ENCODE measurements around the gene PXYLP1. TPM values are rescaled to one million over a fixed set of nuclear protein-coding genes. Genes with fewer than 3 reads are reported as not detected.

PXYLP1 gene
- total and polyA plus RNA-seq, 9 of the 15 experiments (the other 6 are each of a cell fraction or from before 2014, with no cell fraction given) = 0.80 to 2.9 (median 1.3) TPM

DNA sequence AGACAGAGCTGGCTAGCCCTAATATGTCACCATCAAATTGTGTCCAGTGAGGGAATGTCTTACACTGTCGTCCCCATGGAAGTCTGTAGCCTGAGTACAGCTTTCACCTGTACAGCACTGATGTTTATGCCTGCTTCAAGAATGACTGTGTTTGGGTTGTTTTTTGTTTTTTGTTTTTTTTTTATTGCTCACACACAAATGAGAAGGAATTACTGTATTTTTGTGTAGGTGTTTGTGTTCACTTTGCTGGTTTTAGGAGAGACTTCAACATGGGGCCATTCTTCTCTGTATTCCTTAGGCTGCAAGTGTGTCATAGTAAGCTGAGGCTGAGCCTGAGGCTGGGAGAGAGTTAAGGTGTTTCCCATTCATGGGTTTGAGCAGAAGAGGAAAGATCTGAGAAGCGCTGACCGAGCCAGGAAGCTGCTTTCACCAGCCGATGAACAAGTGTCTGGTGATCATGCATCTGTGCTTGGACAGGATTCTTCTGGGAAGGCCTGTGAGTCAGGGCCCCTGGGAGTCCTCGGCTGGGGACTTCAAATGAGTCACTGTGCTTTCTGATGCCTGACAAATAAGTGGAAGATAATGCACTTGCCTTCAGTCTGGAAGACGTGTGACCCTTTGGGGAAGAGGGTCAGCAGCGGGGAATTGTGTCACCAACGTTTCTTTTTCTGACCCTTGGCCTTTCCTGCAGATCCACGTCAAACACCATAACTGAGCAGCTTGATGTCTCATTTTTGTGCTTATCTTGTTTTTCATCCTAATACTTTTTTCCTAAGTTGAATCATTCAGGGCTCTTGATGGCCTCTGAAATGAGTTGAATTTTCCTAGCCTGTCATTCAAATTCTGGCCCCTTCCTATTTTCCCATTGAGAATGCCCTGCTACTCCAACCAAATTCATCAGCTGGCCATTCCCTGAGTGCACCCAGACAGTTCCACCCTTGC is 100.0 kb downstream of the PXYLP1 start (continued):
- TF ChIP-seq, protein P1, sequence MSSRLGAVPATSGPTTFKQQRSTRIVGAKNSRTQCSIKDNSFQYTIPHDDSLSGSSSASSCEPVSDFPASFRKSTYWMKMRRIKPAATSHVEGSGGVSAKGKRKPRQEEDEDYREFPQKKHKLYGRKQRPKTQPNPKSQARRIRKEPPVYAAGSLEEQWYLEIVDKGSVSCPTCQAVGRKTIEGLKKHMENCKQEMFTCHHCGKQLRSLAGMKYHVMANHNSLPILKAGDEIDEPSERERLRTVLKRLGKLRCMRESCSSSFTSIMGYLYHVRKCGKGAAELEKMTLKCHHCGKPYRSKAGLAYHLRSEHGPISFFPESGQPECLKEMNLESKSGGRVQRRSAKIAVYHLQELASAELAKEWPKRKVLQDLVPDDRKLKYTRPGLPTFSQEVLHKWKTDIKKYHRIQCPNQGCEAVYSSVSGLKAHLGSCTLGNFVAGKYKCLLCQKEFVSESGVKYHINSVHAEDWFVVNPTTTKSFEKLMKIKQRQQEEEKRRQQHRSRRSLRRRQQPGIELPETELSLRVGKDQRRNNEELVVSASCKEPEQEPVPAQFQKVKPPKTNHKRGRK (tag; IDR thresholded peaks at IDR 0.05) = no peak
- TF ChIP-seq SMARCA4 (IDR thresholded peaks at IDR 0.05) (peak; percentile 89), ZNF444 (CRISPR knock-in tag; IDR thresholded peaks at IDR 0.05) (no peak), PYGO2 (tag; IDR thresholded peaks at IDR 0.05) (no peak), SRF (CRISPR knock-in tag; IDR thresholded peaks at IDR 0.05) (0 out of 4 replicates have a peak, but pooled peaks of 1 of the 2 experiments have one; percentile 34), HDAC2 (IDR thresholded peaks at IDR 0.05) (peak; percentile 28; the same call in 1 of the 2 replicates), RAD21 (CRISPR knock-in tag; conservative IDR thresholded peaks at IDR 0.05 in 1 of 2, IDR thresholded peaks at IDR 0.05 in 1 of 2) (0 out of 4 replicates have a peak, but pooled peaks of 1 of the 2 experiments have one; percentile 15), MTF1 (CRISPR knock-in tag; IDR thresholded peaks at IDR 0.05; ENCODE audit: borderline replicate concordance) (no peak), MXI1 (IDR thresholded peaks at IDR 0.05; ENCODE audit: low read depth, low read length) (no peak), ZNF408 (CRISPR knock-in tag; IDR thresholded peaks at IDR 0.05; ENCODE audit: low read depth) (no peak)
- TF ChIP-seq, protein P2, sequence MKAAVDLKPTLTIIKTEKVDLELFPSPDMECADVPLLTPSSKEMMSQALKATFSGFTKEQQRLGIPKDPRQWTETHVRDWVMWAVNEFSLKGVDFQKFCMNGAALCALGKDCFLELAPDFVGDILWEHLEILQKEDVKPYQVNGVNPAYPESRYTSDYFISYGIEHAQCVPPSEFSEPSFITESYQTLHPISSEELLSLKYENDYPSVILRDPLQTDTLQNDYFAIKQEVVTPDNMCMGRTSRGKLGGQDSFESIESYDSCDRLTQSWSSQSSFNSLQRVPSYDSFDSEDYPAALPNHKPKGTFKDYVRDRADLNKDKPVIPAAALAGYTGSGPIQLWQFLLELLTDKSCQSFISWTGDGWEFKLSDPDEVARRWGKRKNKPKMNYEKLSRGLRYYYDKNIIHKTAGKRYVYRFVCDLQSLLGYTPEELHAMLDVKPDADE (conservative IDR thresholded peaks at IDR 0.05; ENCODE audit: control insufficient read depth, low read depth, low read length) = no peak
- TF ChIP-seq, protein P3, sequence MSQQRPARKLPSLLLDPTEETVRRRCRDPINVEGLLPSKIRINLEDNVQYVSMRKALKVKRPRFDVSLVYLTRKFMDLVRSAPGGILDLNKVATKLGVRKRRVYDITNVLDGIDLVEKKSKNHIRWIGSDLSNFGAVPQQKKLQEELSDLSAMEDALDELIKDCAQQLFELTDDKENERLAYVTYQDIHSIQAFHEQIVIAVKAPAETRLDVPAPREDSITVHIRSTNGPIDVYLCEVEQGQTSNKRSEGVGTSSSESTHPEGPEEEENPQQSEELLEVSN (IDR thresholded peaks at IDR 0.05; ENCODE audit: borderline replicate concordance in 1 of 2, extremely low read depth in 1 of 2, insufficient read depth in 1 of 2, insufficient read length in 1 of 2, low read depth in 1 of 2, low read length in 1 of 2, poor library complexity in 1 of 2, severe bottlenecking in 1 of 2) = peak in 1 of 2 experiments; percentile 27
- TF ChIP-seq, protein P4, sequence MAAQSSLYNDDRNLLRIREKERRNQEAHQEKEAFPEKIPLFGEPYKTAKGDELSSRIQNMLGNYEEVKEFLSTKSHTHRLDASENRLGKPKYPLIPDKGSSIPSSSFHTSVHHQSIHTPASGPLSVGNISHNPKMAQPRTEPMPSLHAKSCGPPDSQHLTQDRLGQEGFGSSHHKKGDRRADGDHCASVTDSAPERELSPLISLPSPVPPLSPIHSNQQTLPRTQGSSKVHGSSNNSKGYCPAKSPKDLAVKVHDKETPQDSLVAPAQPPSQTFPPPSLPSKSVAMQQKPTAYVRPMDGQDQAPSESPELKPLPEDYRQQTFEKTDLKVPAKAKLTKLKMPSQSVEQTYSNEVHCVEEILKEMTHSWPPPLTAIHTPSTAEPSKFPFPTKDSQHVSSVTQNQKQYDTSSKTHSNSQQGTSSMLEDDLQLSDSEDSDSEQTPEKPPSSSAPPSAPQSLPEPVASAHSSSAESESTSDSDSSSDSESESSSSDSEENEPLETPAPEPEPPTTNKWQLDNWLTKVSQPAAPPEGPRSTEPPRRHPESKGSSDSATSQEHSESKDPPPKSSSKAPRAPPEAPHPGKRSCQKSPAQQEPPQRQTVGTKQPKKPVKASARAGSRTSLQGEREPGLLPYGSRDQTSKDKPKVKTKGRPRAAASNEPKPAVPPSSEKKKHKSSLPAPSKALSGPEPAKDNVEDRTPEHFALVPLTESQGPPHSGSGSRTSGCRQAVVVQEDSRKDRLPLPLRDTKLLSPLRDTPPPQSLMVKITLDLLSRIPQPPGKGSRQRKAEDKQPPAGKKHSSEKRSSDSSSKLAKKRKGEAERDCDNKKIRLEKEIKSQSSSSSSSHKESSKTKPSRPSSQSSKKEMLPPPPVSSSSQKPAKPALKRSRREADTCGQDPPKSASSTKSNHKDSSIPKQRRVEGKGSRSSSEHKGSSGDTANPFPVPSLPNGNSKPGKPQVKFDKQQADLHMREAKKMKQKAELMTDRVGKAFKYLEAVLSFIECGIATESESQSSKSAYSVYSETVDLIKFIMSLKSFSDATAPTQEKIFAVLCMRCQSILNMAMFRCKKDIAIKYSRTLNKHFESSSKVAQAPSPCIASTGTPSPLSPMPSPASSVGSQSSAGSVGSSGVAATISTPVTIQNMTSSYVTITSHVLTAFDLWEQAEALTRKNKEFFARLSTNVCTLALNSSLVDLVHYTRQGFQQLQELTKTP (IDR thresholded peaks at IDR 0.05; ENCODE audit: low read depth in 1 of 2, partially characterized antibody in 2 of 2) = peak in 1 of 2 experiments; percentile 60
- TF ChIP-seq, protein P5, sequence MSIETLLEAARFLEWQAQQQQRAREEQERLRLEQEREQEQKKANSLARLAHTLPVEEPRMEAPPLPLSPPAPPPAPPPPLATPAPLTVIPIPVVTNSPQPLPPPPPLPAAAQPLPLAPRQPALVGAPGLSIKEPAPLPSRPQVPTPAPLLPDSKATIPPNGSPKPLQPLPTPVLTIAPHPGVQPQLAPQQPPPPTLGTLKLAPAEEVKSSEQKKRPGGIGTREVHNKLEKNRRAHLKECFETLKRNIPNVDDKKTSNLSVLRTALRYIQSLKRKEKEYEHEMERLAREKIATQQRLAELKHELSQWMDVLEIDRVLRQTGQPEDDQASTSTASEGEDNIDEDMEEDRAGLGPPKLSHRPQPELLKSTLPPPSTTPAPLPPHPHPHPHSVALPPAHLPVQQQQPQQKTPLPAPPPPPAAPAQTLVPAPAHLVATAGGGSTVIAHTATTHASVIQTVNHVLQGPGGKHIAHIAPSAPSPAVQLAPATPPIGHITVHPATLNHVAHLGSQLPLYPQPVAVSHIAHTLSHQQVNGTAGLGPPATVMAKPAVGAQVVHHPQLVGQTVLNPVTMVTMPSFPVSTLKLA (conservative IDR thresholded peaks at IDR 0.05) = peak in 1 of 2 experiments; percentile 32; a peak in 1 of 4 replicates

All from K562 (cell line).